Stimulated activated CD4-positive, alpha-beta T cell treated with anti-CD3 and anti-CD28 coated beads, Interleukin-4, amount 100 ng/mL, for 1 hour (primary cell): ENCODE measurements around the gene CCDC120.
A peak's percentile ranks its signal among the peaks of the same experiment; 100 is the strongest.

Experiments used
- DNase-seq: peaks from one replicate; pipeline ENCODE4 v3.0.0-alpha.2; 2020

Gene CCDC120

GRCh38 chrX:49064303-49064702 is 5.5 kb downstream of the CCDC120 start:
- DNase-seq = no peak

GRCh38 chrX:49064735-49065134 is 5.9 kb downstream of the CCDC120 start:
- no peak for DNase-seq

- no peak for DNase-seq
Measured at GRCh38 chrX:49066278-49066677, 7.5 kb downstream of the CCDC120 start.

- DNase-seq = no peak
Measured at GRCh38 chrX:49066690-49067089, 7.9 kb downstream of the CCDC120 start.

GRCh38 chrX:49067285-49068120 is 8.7 kb downstream of the CCDC120 start:
- DNase-seq = no peak

- DNase-seq = no peak
Measured at GRCh38 chrX:49069038-49069437, 10.2 kb downstream of the CCDC120 start.

- no peak for DNase-seq
Measured at GRCh38 chrX:49070988-49071387, 12.2 kb downstream of the CCDC120 start.

GRCh38 chrX:49071877-49072711 is 13.3 kb downstream of the CCDC120 start:
- no peak for DNase-seq

GRCh38 chrX:49072712-49073095 is 13.9 kb downstream of the CCDC120 start:
- no peak for DNase-seq

GRCh38 chrX:49073601-49074575 is 15.1 kb downstream of the CCDC120 start, which contains the start of gene PRAF2:
Gene PRAF2 (minus strand): TSS chrX:49074002. CDS start chrX:49073987, 15 bp downstream.
- DNase-seq = peak; percentile 86

- DNase-seq = no peak
Measured at GRCh38 chrX:49075347-49075746, 16.5 kb downstream of the CCDC120 start.

- DNase-seq = no peak
Measured at GRCh38 chrX:49077941-49078340, 19.1 kb downstream of the CCDC120 start.

GRCh38 chrX:49079489-49080428 is 21.0 kb downstream of the CCDC120 start, which contains the start of gene WDR45:
Gene WDR45 (minus strand): TSS chrX:49079887. CDS start chrX:49078095, 1,792 bp downstream.
- DNase-seq = peak; percentile 58

GRCh38 chrX:49082271-49082871 is 23.6 kb downstream of the CCDC120 start:
- DNase-seq = no peak

- no peak for DNase-seq
Measured at GRCh38 chrX:49089553-49089952, 30.8 kb downstream of the CCDC120 start.

GRCh38 chrX:49096419-49096818 is 37.6 kb downstream of the CCDC120 start:
- no peak for DNase-seq

- peak; percentile 84 for DNase-seq
Measured at GRCh38 chrX:49100704-49101628, 42.2 kb downstream of the CCDC120 start.

- no peak for DNase-seq
Measured at GRCh38 chrX:49101629-49101984, 42.8 kb downstream of the CCDC120 start.

- no peak for DNase-seq
Measured at GRCh38 chrX:49102190-49102589, 43.4 kb downstream of the CCDC120 start.

GRCh38 chrX:49103637-49104036 is 44.8 kb downstream of the CCDC120 start:
- DNase-seq = no peak
